ENCODE measurements around the gene LKAAEAR1. TPM values are rescaled to one million over a fixed set of nuclear protein-coding genes. Genes with fewer than 3 reads are reported as not detected.

Gene LKAAEAR1
- total and polyA plus RNA-seq, 2 of the 13 experiments (the other 11 are each of a cell fraction or from before 2014, with no cell fraction given), result not detected

DNA sequence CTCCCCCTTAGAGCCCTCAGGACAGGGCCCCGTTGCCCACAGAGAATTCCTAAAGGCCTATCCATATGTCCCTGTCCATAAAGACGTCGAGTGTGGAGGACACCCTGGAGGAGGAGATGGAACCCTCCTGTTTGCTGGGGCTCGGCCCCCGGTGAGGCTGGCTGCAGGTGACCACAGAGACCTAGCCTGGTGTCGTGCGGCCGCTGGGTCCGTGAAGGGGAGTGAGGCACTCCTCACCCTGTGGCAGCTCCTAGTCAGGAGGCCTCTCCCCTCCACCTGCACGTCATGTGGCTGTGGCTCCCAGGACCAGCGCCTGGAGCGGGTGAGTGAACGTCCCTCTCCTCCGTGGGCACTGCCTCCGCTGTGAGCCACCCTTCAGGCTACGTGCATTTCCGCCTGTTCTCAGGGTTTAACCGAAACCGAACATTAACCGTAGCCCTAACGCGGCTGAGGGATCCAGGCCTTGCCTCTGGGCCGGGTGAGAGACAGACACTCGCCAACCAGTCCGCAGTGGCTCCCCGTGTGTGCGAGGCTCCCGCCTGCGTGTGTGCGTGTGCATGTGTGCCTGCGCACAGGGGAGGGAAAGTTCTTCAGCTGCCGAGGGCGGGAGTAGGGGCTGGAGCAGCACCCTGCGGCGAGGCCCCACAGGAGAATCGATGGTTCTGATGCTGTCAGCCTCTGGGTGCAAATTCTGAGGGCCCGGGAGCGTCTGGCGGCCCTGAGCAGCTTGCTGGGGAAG is 27.1 kb downstream of the LKAAEAR1 start (continued):
- TF ChIP-seq, protein P1, sequence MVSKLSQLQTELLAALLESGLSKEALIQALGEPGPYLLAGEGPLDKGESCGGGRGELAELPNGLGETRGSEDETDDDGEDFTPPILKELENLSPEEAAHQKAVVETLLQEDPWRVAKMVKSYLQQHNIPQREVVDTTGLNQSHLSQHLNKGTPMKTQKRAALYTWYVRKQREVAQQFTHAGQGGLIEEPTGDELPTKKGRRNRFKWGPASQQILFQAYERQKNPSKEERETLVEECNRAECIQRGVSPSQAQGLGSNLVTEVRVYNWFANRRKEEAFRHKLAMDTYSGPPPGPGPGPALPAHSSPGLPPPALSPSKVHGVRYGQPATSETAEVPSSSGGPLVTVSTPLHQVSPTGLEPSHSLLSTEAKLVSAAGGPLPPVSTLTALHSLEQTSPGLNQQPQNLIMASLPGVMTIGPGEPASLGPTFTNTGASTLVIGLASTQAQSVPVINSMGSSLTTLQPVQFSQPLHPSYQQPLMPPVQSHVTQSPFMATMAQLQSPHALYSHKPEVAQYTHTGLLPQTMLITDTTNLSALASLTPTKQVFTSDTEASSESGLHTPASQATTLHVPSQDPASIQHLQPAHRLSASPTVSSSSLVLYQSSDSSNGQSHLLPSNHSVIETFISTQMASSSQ (IDR thresholded peaks at IDR 0.05; ENCODE audit: low read depth), result no peak
- TF ChIP-seq, protein P1 (CRISPR knock-in tag; IDR thresholded peaks at IDR 0.05; ENCODE audit: borderline replicate concordance), result no peak; the same call in none of the 2 replicates
- TF ChIP-seq, protein P2, sequence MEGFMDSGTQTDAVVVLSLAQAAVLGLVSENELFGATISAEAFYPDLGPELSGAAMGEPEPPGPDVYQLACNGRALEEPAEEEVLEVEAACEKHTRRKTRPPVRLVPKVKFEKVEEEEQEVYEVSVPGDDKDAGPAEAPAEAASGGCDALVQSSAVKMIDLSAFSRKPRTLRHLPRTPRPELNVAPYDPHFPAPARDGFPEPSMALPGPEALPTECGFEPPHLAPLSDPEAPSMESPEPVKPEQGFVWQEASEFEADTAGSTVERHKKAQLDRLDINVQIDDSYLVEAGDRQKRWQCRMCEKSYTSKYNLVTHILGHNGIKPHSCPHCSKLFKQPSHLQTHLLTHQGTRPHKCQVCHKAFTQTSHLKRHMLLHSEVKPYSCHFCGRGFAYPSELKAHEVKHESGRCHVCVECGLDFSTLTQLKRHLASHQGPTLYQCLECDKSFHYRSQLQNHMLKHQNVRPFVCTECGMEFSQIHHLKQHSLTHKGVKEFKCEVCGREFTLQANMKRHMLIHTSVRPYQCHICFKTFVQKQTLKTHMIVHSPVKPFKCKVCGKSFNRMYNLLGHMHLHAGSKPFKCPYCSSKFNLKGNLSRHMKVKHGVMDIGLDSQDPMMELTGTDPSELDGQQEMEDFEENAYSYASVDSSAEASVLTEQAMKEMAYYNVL (CRISPR knock-in tag; IDR thresholded peaks at IDR 0.05; ENCODE audit: borderline replicate concordance), result peak; percentile 19; the same call in 1 of the 2 replicates
- TF ChIP-seq ELK4 (CRISPR knock-in tag; IDR thresholded peaks at IDR 0.05; ENCODE audit: borderline replicate concordance) (no peak), ZBTB4 (CRISPR knock-in tag; IDR thresholded peaks at IDR 0.05; ENCODE audit: borderline replicate concordance) (peak; percentile 100), PLSCR1 (CRISPR knock-in tag; IDR thresholded peaks at IDR 0.05; ENCODE audit: borderline replicate concordance) (no peak), SATB2 (CRISPR knock-in tag; IDR thresholded peaks at IDR 0.05) (no peak), EED (CRISPR knock-in tag; IDR thresholded peaks at IDR 0.05) (no peak), BRD4 (CRISPR knock-in tag; IDR thresholded peaks at IDR 0.05) (no peak; the same call in 1 of the 2 replicates), NFE2L1 (CRISPR knock-in tag; IDR thresholded peaks at IDR 0.05; ENCODE audit: borderline replicate concordance) (peak; percentile 74; the same call in 1 of the 2 replicates)
- TF ChIP-seq, protein P3, sequence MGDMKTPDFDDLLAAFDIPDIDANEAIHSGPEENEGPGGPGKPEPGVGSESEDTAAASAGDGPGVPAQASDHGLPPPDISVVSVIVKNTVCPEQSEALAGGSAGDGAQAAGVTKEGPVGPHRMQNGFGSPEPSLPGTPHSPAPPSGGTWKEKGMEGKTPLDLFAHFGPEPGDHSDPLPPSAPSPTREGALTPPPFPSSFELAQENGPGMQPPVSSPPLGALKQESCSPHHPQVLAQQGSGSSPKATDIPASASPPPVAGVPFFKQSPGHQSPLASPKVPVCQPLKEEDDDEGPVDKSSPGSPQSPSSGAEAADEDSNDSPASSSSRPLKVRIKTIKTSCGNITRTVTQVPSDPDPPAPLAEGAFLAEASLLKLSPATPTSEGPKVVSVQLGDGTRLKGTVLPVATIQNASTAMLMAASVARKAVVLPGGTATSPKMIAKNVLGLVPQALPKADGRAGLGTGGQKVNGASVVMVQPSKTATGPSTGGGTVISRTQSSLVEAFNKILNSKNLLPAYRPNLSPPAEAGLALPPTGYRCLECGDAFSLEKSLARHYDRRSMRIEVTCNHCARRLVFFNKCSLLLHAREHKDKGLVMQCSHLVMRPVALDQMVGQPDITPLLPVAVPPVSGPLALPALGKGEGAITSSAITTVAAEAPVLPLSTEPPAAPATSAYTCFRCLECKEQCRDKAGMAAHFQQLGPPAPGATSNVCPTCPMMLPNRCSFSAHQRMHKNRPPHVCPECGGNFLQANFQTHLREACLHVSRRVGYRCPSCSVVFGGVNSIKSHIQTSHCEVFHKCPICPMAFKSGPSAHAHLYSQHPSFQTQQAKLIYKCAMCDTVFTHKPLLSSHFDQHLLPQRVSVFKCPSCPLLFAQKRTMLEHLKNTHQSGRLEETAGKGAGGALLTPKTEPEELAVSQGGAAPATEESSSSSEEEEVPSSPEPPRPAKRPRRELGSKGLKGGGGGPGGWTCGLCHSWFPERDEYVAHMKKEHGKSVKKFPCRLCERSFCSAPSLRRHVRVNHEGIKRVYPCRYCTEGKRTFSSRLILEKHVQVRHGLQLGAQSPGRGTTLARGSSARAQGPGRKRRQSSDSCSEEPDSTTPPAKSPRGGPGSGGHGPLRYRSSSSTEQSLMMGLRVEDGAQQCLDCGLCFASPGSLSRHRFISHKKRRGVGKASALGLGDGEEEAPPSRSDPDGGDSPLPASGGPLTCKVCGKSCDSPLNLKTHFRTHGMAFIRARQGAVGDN (CRISPR knock-in tag; IDR thresholded peaks at IDR 0.05), result peak; percentile 97

Data from HepG2 (cell line).